Measurements from ENCODE around the gene SEZ6L.

The SEZ6L gene

GRCh38 chr22:26169315-26170111 lies at the start of gene SEZ6L:
Gene SEZ6L, plus strand, starts transcription at chr22:26169462. Its CDS starts 208 bp downstream, at chr22:26169670.
- no peak within 1 kb of the TSS for H3K4me3 Mint-ChIP-seq
- H3K4me1 Mint-ChIP-seq = peaks cover 6% of the 10 kb centered on the region
- H3K27ac Mint-ChIP-seq = no peak within 1 kb of the TSS
- H3K9me3 Mint-ChIP-seq = no peaks in the 10 kb centered on the region
- no peaks in the 10 kb centered on the region for H3K36me3 Mint-ChIP-seq
- DNase-seq (ENCODE audit: low spot score in 2 of 2) = no peak
- no peak for ATAC-seq

- DNase-seq (ENCODE audit: low spot score in 2 of 2) (no peak), ATAC-seq (no peak)
- Mint-ChIP-seq H3K36me3 (no peaks in the 10 kb centered on the region), H3K9me3 (no peaks in the 10 kb centered on the region), H3K27ac (no peak overlapping the region), H3K4me3 (no peak overlapping the region), H3K4me1 (no peaks in the 10 kb centered on the region)
Observed at GRCh38 chr22:26122920-26123468, 46.3 kb upstream of the SEZ6L start.

- Mint-ChIP-seq H3K36me3 (no peaks in the 10 kb centered on the region), H3K27ac (no peak overlapping the region), H3K9me3 (no peaks in the 10 kb centered on the region), H3K4me1 (no peaks in the 10 kb centered on the region), H3K4me3 (no peak overlapping the region)
- ATAC-seq (no peak), DNase-seq (ENCODE audit: low spot score in 2 of 2) (no peak)
Observed at GRCh38 chr22:26124991-26125725, 44.1 kb upstream of the SEZ6L start.

GRCh38 chr22:26127126-26127525 lies 42.1 kb upstream of the SEZ6L start:
- Mint-ChIP-seq H3K36me3 (no peaks in the 10 kb centered on the region), H3K9me3 (no peaks in the 10 kb centered on the region), H3K27ac (no peak overlapping the region), H3K4me3 (no peak overlapping the region), H3K4me1 (no peaks in the 10 kb centered on the region)
- DNase-seq (ENCODE audit: low spot score in 2 of 2) (no peak), ATAC-seq (no peak)

- H3K27ac Mint-ChIP-seq = no peak overlapping the region
- ATAC-seq (no peak), DNase-seq (ENCODE audit: low spot score in 2 of 2) (no peak)
- no peaks in the 10 kb centered on the region for H3K36me3 Mint-ChIP-seq
- no peak overlapping the region for H3K4me3 Mint-ChIP-seq
- H3K4me1 Mint-ChIP-seq = no peaks in the 10 kb centered on the region
- no peaks in the 10 kb centered on the region for H3K9me3 Mint-ChIP-seq
Observed at GRCh38 chr22:26127556-26127955, 41.7 kb upstream of the SEZ6L start.

GRCh38 chr22:26131589-26132154 lies 37.6 kb upstream of the SEZ6L start:
- ATAC-seq = no peak

GRCh38 chr22:26134654-26135330 lies 34.5 kb upstream of the SEZ6L start:
- H3K9me3 Mint-ChIP-seq = no peaks in the 10 kb centered on the region
- H3K27ac Mint-ChIP-seq = no peak overlapping the region
- no peak overlapping the region for H3K4me3 Mint-ChIP-seq
- H3K36me3 Mint-ChIP-seq = no peaks in the 10 kb centered on the region
- ATAC-seq (no peak), DNase-seq (ENCODE audit: low spot score in 2 of 2) (no peak)
- no peaks in the 10 kb centered on the region for H3K4me1 Mint-ChIP-seq

More at GRCh38 chr22:26131589-26132154, 37.6 kb upstream of the SEZ6L start:
- Mint-ChIP-seq H3K27ac (no peak overlapping the region), H3K9me3 (no peaks in the 10 kb centered on the region), H3K4me1 (no peaks in the 10 kb centered on the region), H3K4me3 (no peak overlapping the region), H3K36me3 (no peaks in the 10 kb centered on the region)
- no peak for DNase-seq (ENCODE audit: low spot score in 2 of 2)

- no peaks in the 10 kb centered on the region for H3K36me3 Mint-ChIP-seq
Observed at GRCh38 chr22:26135806-26136205, 33.5 kb upstream of the SEZ6L start.

GRCh38 chr22:26139310-26139709 lies 30.0 kb upstream of the SEZ6L start:
- no peak for DNase-seq (ENCODE audit: low spot score in 2 of 2)
- H3K27ac Mint-ChIP-seq = no peak overlapping the region
- no peaks in the 10 kb centered on the region for H3K4me1 Mint-ChIP-seq
- peaks cover 2% of the 10 kb centered on the region for H3K9me3 Mint-ChIP-seq
- ATAC-seq = no peak
- no peak overlapping the region for H3K4me3 Mint-ChIP-seq
- no peaks in the 10 kb centered on the region for H3K36me3 Mint-ChIP-seq

More at GRCh38 chr22:26135806-26136205, 33.5 kb upstream of the SEZ6L start:
- ATAC-seq (no peak), DNase-seq (ENCODE audit: low spot score in 2 of 2) (no peak)
- H3K4me1 Mint-ChIP-seq = no peaks in the 10 kb centered on the region
- H3K4me3 Mint-ChIP-seq = no peak overlapping the region
- no peaks in the 10 kb centered on the region for H3K9me3 Mint-ChIP-seq
- H3K27ac Mint-ChIP-seq = no peak overlapping the region

- no peak for ATAC-seq
- Mint-ChIP-seq H3K27ac (no peak overlapping the region), H3K4me3 (no peak overlapping the region), H3K36me3 (no peaks in the 10 kb centered on the region), H3K9me3 (peaks cover 2% of the 10 kb centered on the region), H3K4me1 (no peaks in the 10 kb centered on the region)
- DNase-seq (ENCODE audit: low spot score in 2 of 2) = no peak
Observed at GRCh38 chr22:26141831-26142230, 27.4 kb upstream of the SEZ6L start.

GRCh38 chr22:26143806-26144325 lies 25.4 kb upstream of the SEZ6L start:
- Mint-ChIP-seq H3K9me3 (peaks cover 2% of the 10 kb centered on the region), H3K36me3 (no peaks in the 10 kb centered on the region), H3K27ac (no peak overlapping the region), H3K4me3 (no peak overlapping the region), H3K4me1 (no peaks in the 10 kb centered on the region)
- DNase-seq (ENCODE audit: low spot score in 2 of 2) (no peak), ATAC-seq (no peak)

- Mint-ChIP-seq H3K9me3 (no peaks in the 10 kb centered on the region), H3K36me3 (no peaks in the 10 kb centered on the region), H3K4me1 (no peaks in the 10 kb centered on the region), H3K27ac (no peak overlapping the region), H3K4me3 (no peak overlapping the region)
- ATAC-seq = no peak
- DNase-seq (ENCODE audit: low spot score in 2 of 2) = no peak
Observed at GRCh38 chr22:26159886-26160285, 9.4 kb upstream of the SEZ6L start.

- Mint-ChIP-seq H3K27ac (no peak overlapping the region), H3K4me3 (no peak overlapping the region), H3K36me3 (no peaks in the 10 kb centered on the region), H3K4me1 (no peaks in the 10 kb centered on the region), H3K9me3 (no peaks in the 10 kb centered on the region)
- ATAC-seq = no peak
- no peak for DNase-seq (ENCODE audit: low spot score in 2 of 2)
Observed at GRCh38 chr22:26161746-26162145, 7.5 kb upstream of the SEZ6L start.

GRCh38 chr22:26162926-26163325 lies 6.3 kb upstream of the SEZ6L start:
- H3K36me3 Mint-ChIP-seq = no peaks in the 10 kb centered on the region
- no peaks in the 10 kb centered on the region for H3K9me3 Mint-ChIP-seq
- no peaks in the 10 kb centered on the region for H3K4me1 Mint-ChIP-seq
- DNase-seq (ENCODE audit: low spot score in 2 of 2) (no peak), ATAC-seq (no peak)
- no peak overlapping the region for H3K27ac Mint-ChIP-seq
- H3K4me3 Mint-ChIP-seq = no peak overlapping the region

GRCh38 chr22:26164174-26164573 lies 5.1 kb upstream of the SEZ6L start:
- H3K9me3 Mint-ChIP-seq = no peaks in the 10 kb centered on the region
- no peak overlapping the region for H3K4me3 Mint-ChIP-seq
- DNase-seq (ENCODE audit: low spot score in 2 of 2) = no peak
- ATAC-seq = no peak
- no peak overlapping the region for H3K27ac Mint-ChIP-seq
- H3K36me3 Mint-ChIP-seq = no peaks in the 10 kb centered on the region
- H3K4me1 Mint-ChIP-seq = peaks cover 6% of the 10 kb centered on the region
